Measurements from ENCODE around the gene NDST3.

DNA sequence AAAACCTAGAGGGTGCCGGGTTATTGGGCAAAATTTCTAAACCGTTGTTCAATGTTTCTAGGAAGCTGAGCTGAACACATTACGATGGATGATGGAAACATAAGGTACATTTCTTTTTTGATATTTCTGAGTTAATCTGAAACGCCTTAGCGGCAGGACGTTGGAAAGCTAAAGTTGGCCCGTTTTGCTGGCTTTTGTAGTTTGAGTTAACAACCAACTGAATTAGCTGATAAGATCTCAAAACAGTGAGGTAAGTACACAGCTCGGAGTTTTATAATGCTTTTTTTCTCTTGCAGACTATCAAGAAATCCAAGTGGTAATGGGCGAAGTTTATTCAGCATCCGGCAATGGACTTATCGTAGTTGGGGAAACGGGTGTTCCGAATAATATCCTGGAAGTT is 245.0 kb downstream of the NDST3 start:
- TF ChIP-seq EZH2 (IDR thresholded peaks at IDR 0.05; ENCODE audit: borderline replicate concordance, low read depth, low read length, severe bottlenecking), result no peak
- TF ChIP-seq, protein P1, sequence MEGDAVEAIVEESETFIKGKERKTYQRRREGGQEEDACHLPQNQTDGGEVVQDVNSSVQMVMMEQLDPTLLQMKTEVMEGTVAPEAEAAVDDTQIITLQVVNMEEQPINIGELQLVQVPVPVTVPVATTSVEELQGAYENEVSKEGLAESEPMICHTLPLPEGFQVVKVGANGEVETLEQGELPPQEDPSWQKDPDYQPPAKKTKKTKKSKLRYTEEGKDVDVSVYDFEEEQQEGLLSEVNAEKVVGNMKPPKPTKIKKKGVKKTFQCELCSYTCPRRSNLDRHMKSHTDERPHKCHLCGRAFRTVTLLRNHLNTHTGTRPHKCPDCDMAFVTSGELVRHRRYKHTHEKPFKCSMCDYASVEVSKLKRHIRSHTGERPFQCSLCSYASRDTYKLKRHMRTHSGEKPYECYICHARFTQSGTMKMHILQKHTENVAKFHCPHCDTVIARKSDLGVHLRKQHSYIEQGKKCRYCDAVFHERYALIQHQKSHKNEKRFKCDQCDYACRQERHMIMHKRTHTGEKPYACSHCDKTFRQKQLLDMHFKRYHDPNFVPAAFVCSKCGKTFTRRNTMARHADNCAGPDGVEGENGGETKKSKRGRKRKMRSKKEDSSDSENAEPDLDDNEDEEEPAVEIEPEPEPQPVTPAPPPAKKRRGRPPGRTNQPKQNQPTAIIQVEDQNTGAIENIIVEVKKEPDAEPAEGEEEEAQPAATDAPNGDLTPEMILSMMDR (IDR thresholded peaks at IDR 0.05; ENCODE audit: borderline replicate concordance, extremely low read depth, low read length, poor library complexity, severe bottlenecking), result no peak

Measured in DND-41 (cell line).